Kidney glomerular epithelial cell (primary cell): Measurements from ENCODE around the gene RAD51B.

ENCODE experiments used
- DNase-seq: peaks from one replicate; lab custom pipeline; 2025; lab: John Stamatoyannopoulos, UW

RAD51B gene

DNA sequence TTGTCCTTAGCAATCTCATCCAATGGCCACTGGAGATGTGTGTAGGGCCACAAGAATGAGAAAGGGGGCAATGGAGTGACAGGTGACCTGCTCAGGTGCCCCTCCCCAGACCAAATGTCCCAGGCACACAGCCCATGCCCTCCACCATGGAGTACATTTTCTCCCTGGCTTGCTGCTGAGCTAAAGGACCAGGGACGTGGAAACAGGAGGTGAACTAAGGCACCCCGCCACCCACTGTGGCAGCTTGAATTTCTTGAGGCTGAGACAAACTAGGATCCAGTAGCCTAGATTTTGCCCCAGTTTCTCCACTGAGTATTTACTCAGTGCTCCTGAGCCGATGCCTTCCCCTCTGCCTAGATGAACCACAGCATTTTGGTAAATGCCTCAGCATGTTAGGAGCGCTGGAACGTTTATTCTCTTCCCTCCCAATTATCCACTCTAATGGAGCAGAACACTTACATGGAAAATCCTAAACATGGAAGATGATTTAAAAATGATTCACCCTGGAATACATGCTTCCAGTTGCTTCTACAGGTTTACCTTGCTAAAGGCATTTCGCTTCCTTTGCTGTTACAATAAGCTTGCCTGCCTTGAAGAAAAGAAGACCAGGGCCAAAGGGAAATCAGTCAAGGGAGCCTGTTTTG, 775.3 kb downstream of the RAD51B start:
- DNase-seq = peak; percentile 85

DNA sequence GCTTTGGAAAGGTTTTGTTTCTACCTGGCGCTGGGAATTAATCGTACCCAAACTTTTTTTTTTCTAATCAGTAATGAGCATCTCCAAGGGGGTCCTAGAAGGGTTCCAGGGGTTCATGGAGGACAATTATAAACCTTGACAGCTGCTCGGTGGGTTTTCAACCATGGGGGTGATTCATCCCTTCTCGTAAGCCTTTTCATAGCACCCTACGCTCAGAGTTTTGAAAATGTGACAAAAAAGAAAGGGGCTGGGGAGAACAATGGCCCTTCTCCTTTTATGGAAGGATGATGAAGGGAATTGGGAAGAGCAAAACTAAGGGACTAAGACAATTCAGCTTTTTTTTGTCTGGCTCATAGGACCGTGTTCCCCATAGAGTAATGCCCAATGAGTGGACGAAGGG, 776.6 kb downstream of the RAD51B start:
- DNase-seq = no peak

DNA sequence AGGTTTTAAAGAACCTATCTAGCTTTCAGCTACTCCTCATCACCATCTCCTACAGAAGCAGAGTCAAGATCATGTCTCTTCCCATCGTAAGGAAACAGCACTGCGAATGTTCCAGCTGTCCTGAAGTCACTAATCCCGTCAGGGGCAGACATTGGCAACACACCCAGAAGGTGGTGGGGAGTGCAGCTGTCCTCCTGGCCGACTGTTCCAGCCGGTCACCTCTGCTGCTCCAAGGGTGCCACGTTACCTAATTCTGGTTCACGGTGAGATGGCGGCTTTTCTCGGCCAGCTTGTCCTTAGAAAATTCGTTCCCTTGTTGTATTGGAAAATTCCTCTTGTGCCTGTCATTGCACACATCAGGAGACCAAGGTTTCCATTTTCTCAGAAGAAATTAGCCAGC, 777.1 kb downstream of the RAD51B start:
- DNase-seq = no peak

- no peak for DNase-seq
These were observed 778.5 kb downstream of the RAD51B start for GRCh38 chr14:68598089-68598488.

DNA sequence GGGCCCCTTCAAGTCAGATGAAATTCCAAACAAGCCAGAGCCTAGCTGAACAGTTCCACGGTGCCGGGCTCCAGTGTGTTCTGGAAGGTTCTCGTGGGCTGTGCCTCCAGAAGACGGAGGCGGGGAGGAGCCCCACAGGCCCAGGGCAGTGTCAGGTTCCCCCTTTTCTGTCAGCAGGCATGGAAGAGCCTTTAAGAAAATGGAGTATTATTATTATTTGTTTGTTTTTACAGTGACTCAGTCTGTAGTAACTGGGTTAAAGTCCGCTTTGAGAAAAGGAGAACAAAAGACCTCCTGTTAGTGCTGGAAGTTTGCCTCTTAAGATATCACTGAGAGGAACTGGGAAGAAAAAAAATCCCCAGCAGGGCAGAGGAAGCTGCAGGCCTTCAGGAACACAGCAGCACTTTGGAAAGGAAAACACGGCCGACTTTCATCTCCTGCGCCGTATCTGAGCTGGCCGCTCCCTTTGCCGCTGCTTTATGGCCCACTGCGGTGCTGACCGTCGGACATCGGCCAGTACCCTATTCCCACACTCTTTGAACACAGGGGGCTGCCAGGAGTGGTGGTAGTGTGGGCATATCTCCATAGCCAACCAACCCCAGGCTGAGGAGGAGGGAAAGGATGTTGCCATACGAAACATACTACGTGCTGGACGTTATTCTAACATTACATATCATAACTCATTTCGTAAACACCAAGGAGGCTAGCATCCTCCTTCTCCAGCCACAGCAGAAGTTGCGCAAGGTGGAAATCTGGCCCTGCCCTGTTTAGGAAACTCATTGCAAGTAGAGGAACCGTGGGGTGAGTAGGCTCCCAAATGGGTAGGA, 779.3 kb downstream of the RAD51B start:
- peak; percentile 87 for DNase-seq

GRCh38 chr14:68599896-68600610, 780.5 kb downstream of the RAD51B start:
- DNase-seq = no peak

GRCh38 chr14:68602507-68602906, 782.9 kb downstream of the RAD51B start:
- DNase-seq = no peak

DNA sequence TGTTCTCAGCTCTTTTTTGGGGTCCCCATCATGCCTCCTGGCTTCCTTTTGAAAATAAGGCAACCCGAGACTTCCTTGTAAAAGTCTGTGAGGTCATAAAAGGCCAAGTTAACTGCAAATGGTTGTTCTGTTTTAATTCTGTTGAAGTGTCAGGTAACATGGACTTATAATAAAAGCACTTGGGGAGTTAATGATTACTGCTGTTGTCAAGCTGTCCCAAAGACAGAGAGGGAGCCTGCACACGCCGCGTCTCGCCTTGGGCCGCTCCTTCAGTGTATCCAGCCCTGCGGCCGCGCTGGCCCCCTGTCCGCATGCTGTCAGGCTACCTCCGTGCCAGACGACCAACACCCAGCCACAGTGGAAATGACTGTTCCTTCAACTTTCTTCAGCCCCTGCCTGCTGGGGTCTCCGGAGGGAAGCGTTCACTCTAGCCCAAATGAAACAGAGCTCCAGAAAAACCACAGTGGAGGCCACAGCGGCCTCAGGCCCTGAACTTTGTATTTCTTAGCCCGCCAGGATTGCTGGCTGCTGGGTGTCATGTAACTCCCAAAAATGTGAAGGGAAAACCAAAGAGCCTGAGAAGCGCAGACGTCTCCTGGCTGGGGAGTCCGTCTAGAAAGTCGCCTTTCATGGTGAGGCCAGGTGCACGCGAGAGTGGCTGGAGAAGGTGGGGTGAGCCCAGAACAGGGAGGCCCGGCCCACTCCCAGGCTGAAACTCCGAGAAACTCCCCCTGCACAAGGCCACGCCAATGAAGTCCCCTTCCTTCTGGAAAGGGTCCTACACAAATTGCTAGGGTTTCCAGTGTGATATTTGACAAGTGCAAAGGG, 784.2 kb downstream of the RAD51B start:
- no peak for DNase-seq

DNA sequence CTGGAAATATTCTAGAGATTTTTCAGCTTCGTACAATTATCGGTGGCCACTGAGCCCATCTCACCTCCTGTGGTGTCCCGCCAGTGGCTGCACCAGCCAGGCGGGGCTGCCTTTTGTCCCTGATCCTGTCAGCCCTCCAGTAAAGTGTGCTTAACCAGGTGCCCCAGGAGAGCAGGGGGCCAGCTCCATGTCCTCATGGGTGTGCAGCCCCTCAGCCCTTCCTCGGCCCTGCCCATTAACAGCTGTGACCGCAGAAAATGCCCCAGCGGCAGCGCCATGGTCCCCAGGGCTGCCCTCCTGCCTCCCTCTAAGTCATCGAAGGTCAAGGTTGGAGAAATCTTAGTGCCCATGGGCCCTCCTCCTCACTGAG, 784.8 kb downstream of the RAD51B start:
- DNase-seq = no peak

DNA sequence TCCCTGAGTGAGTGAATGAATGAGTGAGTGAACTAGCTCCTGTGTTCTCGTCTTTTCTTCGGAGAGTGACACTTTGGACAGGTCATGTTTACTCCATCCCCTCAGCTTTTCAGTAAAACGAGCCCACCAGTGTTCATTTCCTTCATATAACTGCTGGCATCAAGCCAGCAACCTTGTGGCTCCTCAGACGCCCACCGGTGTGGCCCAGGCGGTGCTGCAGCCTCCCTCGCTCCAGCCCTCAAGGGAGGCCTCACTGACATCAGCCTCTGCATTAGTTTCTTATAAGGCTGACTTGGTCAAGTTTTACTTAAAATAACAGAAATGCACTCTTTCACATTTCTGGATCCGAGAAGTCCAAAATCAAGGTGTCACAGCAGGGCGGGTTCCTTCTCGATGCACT, 785.2 kb downstream of the RAD51B start:
- DNase-seq = no peak

- no peak for DNase-seq
These were observed 786.6 kb downstream of the RAD51B start for GRCh38 chr14:68606176-68606575.

GRCh38 chr14:68606644-68607043, 787.1 kb downstream of the RAD51B start:
- DNase-seq = no peak

DNA sequence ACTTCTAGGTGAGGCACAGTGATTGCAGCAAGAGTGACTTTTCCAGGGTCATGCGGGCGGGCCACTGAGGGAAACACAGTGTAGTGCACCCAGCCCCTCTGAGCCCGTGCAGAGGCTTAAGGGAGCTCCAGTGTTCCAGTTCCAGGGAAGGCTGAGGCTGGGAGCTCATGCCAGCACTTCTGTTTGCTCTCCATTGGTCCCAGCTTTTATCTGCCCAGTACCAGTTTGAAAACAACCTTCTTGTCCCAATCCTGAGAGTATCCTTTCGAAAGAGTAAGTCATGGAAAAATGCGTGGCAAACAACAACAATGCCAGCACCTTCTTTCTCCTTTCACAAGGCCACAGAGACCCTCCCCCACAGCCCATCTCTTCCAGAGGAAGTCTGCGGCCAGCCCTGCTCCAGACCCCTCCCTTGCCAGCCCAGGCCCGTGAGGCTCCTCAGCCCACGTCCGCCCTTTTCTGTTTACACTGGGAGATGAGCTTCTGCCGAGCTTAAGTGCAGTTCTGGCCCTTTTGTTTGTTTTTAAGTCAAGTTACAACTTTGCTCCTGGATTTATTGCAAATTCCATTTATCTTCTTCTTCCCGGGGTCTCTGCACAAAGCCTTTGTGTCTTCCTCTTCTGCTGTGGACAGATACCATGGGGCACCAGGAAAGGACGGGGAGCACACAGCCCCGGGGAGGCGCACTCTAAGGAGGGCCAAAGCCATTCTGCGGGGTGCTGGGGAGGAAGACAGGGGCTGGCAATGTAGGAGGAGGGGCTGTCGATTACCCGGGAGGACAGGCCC, 787.7 kb downstream of the RAD51B start:
- DNase-seq = no peak

DNA sequence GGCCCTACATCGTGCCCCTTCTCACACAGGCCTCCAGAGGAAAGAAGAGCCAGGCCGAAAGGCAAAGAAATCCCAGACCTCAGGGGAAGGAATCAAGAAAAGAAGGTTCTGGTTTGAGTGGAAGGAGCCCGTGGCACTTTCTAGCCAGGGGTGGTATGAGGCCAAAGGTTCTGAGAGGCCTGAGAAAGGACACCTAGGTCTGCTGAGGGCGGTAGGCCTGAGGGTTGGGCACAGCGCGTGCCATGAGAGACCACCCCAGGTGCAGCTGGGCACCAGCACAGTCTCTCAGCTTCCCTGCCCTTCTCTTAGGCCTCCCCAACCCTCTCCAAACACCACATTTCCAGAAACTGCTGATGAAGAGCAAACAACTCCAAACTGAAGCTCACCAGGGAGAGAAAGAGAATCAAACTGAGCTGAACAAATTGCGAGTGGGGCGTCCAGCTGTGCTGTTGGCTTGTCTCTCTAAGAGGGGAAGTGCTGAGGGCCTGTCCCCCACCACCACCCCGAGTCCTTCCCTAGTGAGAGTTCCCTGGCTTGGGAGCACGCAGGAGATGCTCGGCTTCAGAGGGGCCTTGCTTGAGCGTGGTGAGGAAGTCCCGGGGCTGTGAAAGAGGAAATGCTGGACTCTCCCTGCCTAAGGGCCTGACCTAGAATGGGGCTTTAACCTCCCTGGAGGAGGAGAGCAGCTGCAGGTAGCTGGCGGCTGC, 788.4 kb downstream of the RAD51B start:
- no peak for DNase-seq

GRCh38 chr14:68608574-68608962, 789.0 kb downstream of the RAD51B start:
- DNase-seq = no peak

DNA sequence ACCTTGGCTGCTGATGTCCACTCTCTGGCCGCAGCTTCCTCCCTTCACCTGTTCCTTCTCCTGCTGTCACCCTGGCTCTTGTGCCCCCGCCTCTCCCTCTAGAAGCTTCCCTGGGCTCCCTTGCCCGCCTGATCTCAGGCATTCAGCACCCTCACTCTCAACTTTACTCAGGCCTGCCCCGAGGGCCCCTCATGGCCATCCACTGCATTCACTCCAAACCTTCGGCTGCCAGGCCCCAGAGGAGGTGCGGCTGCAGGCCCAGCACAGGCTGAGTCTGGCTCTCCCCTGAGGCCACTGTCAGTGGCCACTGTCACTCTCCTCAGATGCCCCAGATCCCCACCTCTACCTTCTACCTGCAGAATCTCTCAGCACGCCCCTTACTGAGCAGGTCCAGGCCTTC, 789.4 kb downstream of the RAD51B start:
- DNase-seq = no peak

- DNase-seq = no peak
These were observed 790.7 kb downstream of the RAD51B start for GRCh38 chr14:68610251-68610793.

- DNase-seq = no peak
These were observed 792.0 kb downstream of the RAD51B start for GRCh38 chr14:68611599-68611998.

DNA sequence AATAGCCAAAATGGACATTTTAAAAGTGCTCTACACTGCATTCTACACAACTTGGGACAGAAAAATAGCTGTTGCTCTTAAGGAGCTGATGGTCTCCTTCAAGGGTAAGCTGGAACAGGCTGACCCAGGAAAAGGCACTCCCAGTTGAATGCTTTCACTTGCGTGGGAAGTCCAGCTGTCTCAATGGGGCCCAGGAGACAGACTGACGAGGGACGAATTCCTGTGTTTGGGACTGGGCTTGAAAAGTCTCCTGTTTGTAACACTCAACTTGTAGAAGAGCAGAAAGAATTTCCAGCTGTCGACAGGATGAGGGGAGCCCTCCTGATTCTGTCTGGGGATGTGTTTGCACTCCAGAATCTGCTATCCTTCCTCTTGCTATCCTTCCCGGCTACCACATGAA, 792.5 kb downstream of the RAD51B start:
- no peak for DNase-seq

DNA sequence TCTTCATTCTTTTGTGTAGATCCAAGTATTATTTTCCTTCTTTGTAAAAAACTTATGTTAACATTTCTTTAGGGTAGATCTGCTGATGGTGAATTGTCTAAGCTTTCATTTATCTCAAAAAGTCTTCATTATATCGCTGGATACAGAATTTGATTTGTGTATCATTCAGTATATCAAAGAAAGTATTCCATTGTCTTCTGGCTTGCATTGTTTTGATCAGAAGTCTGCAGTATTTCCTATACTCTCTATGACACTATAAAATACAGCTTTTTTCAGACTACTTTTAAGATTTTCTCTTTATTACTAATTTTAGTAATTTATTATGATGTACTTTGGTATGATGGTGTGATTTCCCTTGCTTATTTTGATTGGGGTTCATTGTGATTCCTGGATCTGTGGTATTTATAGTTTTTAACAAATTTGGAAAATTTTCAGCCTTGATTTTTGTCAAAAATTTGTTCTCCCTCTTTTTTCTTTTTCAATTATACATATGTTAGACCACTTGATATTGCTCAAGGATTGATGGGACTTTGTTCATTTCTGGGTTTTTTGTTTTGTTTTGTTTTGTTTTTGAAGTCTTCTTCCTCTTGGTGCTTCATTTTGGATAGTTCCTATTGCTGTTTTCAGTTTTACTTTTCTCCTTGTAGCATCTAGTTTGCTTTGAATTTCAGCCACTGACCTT, 796.8 kb downstream of the RAD51B start:
- DNase-seq = no peak
